HCT116 (cell line): Measurements from ENCODE around the gene GREB1L. TPM values are rescaled to one million over a fixed set of nuclear protein-coding genes. Genes with fewer than 3 reads are reported as not detected.

Source experiments
- ATAC-seq: fragments of 200-7000 bp; cut with Tn5 transposase; 2 replicates; pipeline ENCODE4 v1.9.1; 2020; ENCODE audit warnings: mild to moderate bottlenecking, moderate library complexity
- BruUV-seq: library from RNA; stranded (reverse); fragments of 400-500 nt; replicated peaks from 2 replicates; lab custom pipeline; 2021; lab: Mats Ljungman, UMichigan
- CTCF ChIA-PET: fragments of 300-600 bp; sonication (Branson Sonifier 250); formaldehyde crosslinking; loops from one replicate; lab custom pipeline; 2021; ENCODE audit warnings: antibody characterized with exemption; lab: Charles Lee
- POLR2A ChIA-PET: fragments of 300-600, 350-600 bp; sonication (Branson Sonifier 250); formaldehyde crosslinking; loops from one replicate; lab custom pipeline; 2021; ENCODE audit warnings: antibody characterized with exemption; lab: Charles Lee
- RAD21 ChIA-PET, 2 experiments: fragments of 300-600 bp; sonication (Branson Sonifier 250); formaldehyde crosslinking; loops; one replicate each; lab custom pipeline; 2023; ENCODE audit warnings: low total read pairs in 2 of 2; ENCODE audit not compliant: uncharacterized antibody in 2 of 2, unreplicated experiment in 2 of 2, low non-redundant PET in 1 of 2; lab: Charles Lee
- DNase-seq: peaks from one replicate; pipeline ENCODE4 v3.0.0-alpha.2; 2010; ENCODE audit warnings: low read depth, low spot score
- H2AFZ ChIP-seq: fragments of 200-600 bp; shearing (Covaris generic), sonication (generic); 2 replicates; pipeline ENCODE4 v1.6.1; 2017; ENCODE audit warnings: low read depth, mixed run types, mixed read lengths, antibody characterized with exemption, low read length; ENCODE audit not compliant: poor library complexity, severe bottlenecking
- H3K27ac ChIP-seq: 2 replicates; pipeline ENCODE4 v1.5.1; 2012; ENCODE audit warnings: low read depth, low read length
- H3K27me3 ChIP-seq: fragments of 200-600 bp; sonication (generic); 2 replicates; pipeline ENCODE4 v1.6.1; 2016; ENCODE audit warnings: mixed run types, low read length, mixed read lengths; ENCODE audit not compliant: insufficient read depth
- H3K36me3 ChIP-seq, 2 experiments: fragments of 200-500 bp in 1 of 2; fragments of 200-600 bp in 1 of 2; sonication (Bioruptor generic) in 1 of 2; sonication (generic) in 1 of 2; 2 replicates each; pipeline versions ENCODE4 v1.5.1 to v1.6.1; 2014 to 2016; ENCODE audit warnings: low read length in 2 of 2, inconsistent platforms in 1 of 2, mixed read lengths in 1 of 2, mixed run types in 1 of 2; ENCODE audit not compliant: insufficient read depth in 2 of 2, control insufficient read depth in 1 of 2
- H3K4me1 ChIP-seq, 2 experiments: fragments of 200-600 bp in 1 of 2; sonication (generic) in 1 of 2; 2 replicates each; pipeline versions ENCODE4 v1.5.1 to v1.6.1; 2012 to 2017; ENCODE audit warnings: low read length in 2 of 2, inconsistent platforms in 1 of 2, mild to moderate bottlenecking in 1 of 2, mixed read lengths in 1 of 2, mixed run types in 1 of 2, moderate library complexity in 1 of 2; ENCODE audit not compliant: insufficient read depth in 2 of 2, control insufficient read depth in 1 of 2
- H3K4me2 ChIP-seq: fragments of 200-600 bp; sonication (generic); 2 replicates; pipeline ENCODE4 v1.6.1; 2017; ENCODE audit warnings: mixed run types, low read length, mixed read lengths
- H3K4me3 ChIP-seq, 2 experiments: fragments of 200-600 bp in 1 of 2; sonication (generic) in 1 of 2; replicated peaks in 1 of 2; 2 replicates each; pipeline ENCODE4 v1.5.1; 2011 to 2016; ENCODE audit warnings: low read length in 2 of 2, control low read depth in 1 of 2, low read depth in 1 of 2, mild to moderate bottlenecking in 1 of 2, mixed read lengths in 1 of 2, mixed run types in 1 of 2
- H3K79me2 ChIP-seq: fragments of 200-600 bp; sonication (generic); 2 replicates; pipeline ENCODE4 v1.6.1; 2017; ENCODE audit warnings: mild to moderate bottlenecking, mixed run types, low read length, moderate library complexity, mixed read lengths; ENCODE audit not compliant: insufficient read depth
- H3K9ac ChIP-seq: fragments of 200-600 bp; sonication (generic); 2 replicates; pipeline ENCODE4 v1.6.1; 2016; ENCODE audit warnings: low read length, mixed read lengths
- H3K9me2 ChIP-seq: fragments of 200-600 bp; sonication (generic), shearing (Covaris generic); 2 replicates; pipeline ENCODE4 v1.6.1; 2017; ENCODE audit warnings: mixed run types, mild to moderate bottlenecking, moderate library complexity; ENCODE audit not compliant: insufficient read depth
- H3K9me3 ChIP-seq, 2 experiments: fragments of 200-500 bp in 1 of 2; fragments of 200-600 bp in 1 of 2; sonication (Bioruptor generic) in 1 of 2; sonication (generic) in 1 of 2; 2 replicates each; pipeline ENCODE4 v1.6.1; 2014 to 2017; ENCODE audit warnings: low read length in 2 of 2, mixed read lengths in 2 of 2, inconsistent platforms in 1 of 2, low read depth in 1 of 2, mild to moderate bottlenecking in 1 of 2, mixed run types in 1 of 2, moderate library complexity in 1 of 2; ENCODE audit not compliant: control insufficient read depth in 1 of 2, insufficient read depth in 1 of 2
- H4K20me1 ChIP-seq: fragments of 200-600 bp; sonication (generic), shearing (Covaris generic); 2 replicates; pipeline ENCODE4 v1.6.1; 2017; ENCODE audit warnings: mixed run types, mild to moderate bottlenecking, moderate library complexity; ENCODE audit not compliant: insufficient read depth
- ATF3 ChIP-seq: IDR thresholded peaks from 2 replicates; pipeline ENCODE4 v1.6.1; 2012
- CEBPB ChIP-seq: IDR thresholded peaks from 2 replicates; pipeline ENCODE4 v1.6.1; 2012; ENCODE audit warnings: low read depth
- ELF1 ChIP-seq: IDR thresholded peaks from 2 replicates; pipeline ENCODE4 v1.6.1; 2012; ENCODE audit warnings: low read depth, borderline replicate concordance
- EZH2 ChIP-seq: fragments of 200-600 bp; sonication (generic); IDR thresholded peaks from 2 replicates; pipeline ENCODE4 v1.6.1; 2017; ENCODE audit warnings: antibody characterized with exemption, mixed run types
- EZH2phosphoT487 ChIP-seq: fragments of 200-600 bp; IDR thresholded peaks from 2 replicates; pipeline ENCODE4 v1.6.1; 2018; ENCODE audit warnings: antibody characterized with exemption, borderline replicate concordance
- JUND ChIP-seq: IDR thresholded peaks from 2 replicates; pipeline ENCODE4 v1.6.1; 2012
- POLR2AphosphoS5 ChIP-seq: IDR thresholded peaks from 2 replicates; pipeline ENCODE4 v1.6.1; 2011; ENCODE audit warnings: mild to moderate bottlenecking, low read depth, low read length, moderate library complexity
- SRF ChIP-seq: IDR thresholded peaks from 2 replicates; pipeline ENCODE4 v1.6.1; 2012; ENCODE audit warnings: low read depth
- TCF7L2 ChIP-seq: IDR thresholded peaks from 2 replicates; pipeline ENCODE4 v1.7.0; 2011; ENCODE audit warnings: borderline replicate concordance, inconsistent platforms; ENCODE audit not compliant: insufficient read depth, insufficient read length; ENCODE audit errors: extremely low read depth
- ZBTB33 ChIP-seq: IDR thresholded peaks from 2 replicates; pipeline ENCODE4 v1.6.1; 2011; ENCODE audit warnings: mild to moderate bottlenecking, low read length, moderate library complexity; ENCODE audit not compliant: insufficient replicate concordance; ENCODE audit errors: extremely low read depth
- ZNF274 ChIP-seq: fragments of 200-500 bp; sonication (Bioruptor generic); IDR thresholded peaks from 2 replicates; pipeline ENCODE4 v1.6.1; 2014; ENCODE audit warnings: mild to moderate bottlenecking, low read depth, low read length, inconsistent platforms
- intact Hi-C: fragments of 100-400 bp; cut with micrococcal nuclease; formaldehyde crosslinking; loops from 2 replicates; pipeline ENCODE4 v1.10.0; 2022
- total RNA-seq: library from RNA; stranded (reverse); gene quantifications from one replicate; pipeline ENCODE4 v1.2.1, GENCODE V29; 2021; ENCODE audit not compliant: unreplicated experiment

GREB1L gene
- total RNA-seq, 1 experiment from 2014 or later = 12.2 TPM

DNA sequence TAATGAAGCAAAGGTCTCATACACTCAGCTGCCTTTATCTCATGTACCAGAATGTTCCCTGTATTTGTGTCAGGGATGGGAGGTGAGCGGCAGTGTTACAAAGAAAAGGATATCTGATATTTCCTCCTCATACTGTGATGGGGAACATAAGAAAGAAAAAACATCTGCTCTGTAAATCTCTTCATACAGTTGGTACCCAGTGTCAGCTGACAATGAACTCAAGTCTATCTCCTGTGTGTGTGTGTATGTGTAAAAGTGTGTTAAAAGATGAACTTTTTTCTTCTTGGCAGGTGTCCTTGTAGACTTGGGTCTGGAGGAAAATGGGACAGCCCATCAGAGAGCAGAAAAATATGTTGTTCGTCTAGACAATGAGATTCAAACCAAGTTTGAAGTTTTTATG is 230.7 kb downstream of the GREB1L start:
- Histone ChIP-seq H3K4me3 (no peak overlapping the region), H3K36me3 (no peaks in the 10 kb centered on the region), H3K9ac (no peak overlapping the region), H2AFZ (no peak overlapping the region), H3K27ac (no peak overlapping the region), H3K79me2 (no peaks in the 10 kb centered on the region), H4K20me1 (no peaks in the 10 kb centered on the region), H3K4me2 (no peak overlapping the region), H3K4me1 (no peaks in the 10 kb centered on the region), H3K9me3 (no peaks in the 10 kb centered on the region), H3K27me3 (no peaks in the 10 kb centered on the region), H3K9me2 (no peaks in the 10 kb centered on the region)
- CTCF ChIA-PET = no interaction called here
- no peak for ATAC-seq
- no peak for DNase-seq
- intact Hi-C loops = no loop called here
- RAD21 ChIA-PET = no interaction called here
- POLR2A ChIA-PET = no interaction called here
- BruUV-seq = no TSS peak
- TF ChIP-seq ATF3 (no peak), ZBTB33 (no peak), SRF (no peak), ELF1 (no peak), JUND (no peak), EZH2phosphoT487 (no peak), EZH2 (no peak), CEBPB (no peak), POLR2AphosphoS5 (no peak), TCF7L2 (no peak), ZNF274 (no peak)
